CD4-positive, alpha-beta T cell treated with Interleukin-17A for 4 hours (primary cell): ENCODE results near the gene STAT4.
A peak's percentile ranks its signal among the peaks of the same experiment; 100 is the strongest.

Experiments used
- DNase-seq: peaks from one replicate; pipeline ENCODE4 v3.0.0-alpha.2; 2020; ENCODE audit warnings: mixed read lengths

The STAT4 gene

GRCh38 chr2:191038741-191039140 is 112.1 kb downstream of the STAT4 start:
- DNase-seq: no peak

DNA sequence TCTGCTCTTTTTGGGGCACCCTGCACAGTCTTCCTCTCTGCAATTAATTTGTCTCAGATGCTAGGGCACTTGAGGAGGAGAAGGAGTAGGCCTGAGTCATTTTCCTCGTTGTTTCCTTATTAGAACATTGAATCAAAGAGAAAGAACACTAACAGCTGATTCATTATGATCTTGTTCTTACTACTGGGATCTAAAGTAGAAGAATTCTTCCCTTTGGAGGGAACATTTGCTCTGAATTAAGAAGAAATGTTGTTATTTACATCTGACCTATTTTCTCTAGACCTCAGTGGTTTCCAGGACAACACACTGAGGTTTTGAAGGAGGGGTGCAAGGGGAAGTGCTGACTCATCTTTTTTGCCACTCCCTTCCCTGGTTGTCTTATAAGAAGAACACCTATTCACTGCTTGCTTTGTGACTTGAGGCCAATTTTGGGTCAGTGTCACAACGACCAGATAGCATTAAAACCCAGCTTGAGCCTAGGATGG is 112.5 kb downstream of the STAT4 start:
- peak; percentile 48 for DNase-seq

- no peak for DNase-seq
Measured at GRCh38 chr2:191037351-191037750, 113.4 kb downstream of the STAT4 start.

DNA sequence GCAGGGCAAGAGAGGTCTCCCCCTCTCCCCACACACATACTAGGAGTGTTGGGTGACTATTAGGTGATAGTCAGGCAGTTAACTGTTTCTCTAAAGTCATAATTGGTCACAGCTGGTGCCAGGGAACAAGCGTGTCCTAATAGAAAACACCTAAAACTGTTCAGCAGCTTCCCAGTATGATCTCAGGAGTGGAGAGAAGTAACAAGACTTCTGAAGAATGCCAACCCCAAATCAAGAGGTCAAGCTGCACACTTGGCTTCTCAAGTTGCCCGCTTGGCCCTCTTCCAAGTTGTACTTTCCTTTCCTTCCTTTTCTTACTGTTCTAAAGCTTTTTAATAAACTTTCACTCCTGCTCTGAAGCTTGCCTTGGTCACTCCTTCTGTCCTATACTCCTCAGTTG is 114.4 kb downstream of the STAT4 start:
- DNase-seq: no peak

DNA sequence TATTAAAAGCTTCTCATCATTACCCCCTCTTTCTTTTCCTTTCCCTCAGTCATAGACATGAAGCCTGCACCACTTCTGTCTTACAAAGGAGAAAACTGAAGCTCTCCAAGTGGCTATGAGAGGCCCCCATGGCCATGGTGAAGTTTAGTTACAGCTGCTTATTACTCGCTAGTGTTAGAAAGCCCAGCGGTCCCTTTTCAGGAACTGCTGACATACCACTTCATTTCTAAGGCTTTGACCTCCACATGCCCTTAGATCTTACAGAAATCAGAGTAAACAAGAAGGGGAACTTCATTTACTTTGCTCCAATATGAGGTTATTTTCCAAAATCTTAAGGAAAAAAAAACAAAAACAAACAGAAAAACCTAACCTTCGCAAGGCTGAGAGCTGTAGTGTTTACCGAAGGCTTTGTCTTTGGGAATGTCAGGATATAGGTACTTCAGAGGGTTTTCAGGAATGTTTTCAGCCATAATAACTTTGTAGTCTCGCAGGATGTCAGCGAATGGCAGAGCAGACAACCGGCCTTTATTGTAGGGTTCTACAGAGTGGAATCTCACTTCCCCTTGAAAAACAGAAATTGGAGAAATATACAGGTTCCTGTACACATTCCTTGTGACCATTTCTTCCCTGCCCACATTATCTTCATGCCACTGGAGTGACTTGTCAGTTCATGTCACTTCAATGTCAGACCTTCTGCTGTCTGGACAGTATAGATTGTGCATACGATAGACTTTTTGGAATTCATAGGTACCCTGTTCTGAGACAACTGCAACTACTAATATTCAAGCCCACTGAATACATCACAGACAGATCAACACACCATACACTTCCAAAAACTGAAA is 118.0 kb downstream of the STAT4 start:
- no peak for DNase-seq

- DNase-seq: no peak
Measured at GRCh38 chr2:191031256-191031655, 119.5 kb downstream of the STAT4 start.

DNA sequence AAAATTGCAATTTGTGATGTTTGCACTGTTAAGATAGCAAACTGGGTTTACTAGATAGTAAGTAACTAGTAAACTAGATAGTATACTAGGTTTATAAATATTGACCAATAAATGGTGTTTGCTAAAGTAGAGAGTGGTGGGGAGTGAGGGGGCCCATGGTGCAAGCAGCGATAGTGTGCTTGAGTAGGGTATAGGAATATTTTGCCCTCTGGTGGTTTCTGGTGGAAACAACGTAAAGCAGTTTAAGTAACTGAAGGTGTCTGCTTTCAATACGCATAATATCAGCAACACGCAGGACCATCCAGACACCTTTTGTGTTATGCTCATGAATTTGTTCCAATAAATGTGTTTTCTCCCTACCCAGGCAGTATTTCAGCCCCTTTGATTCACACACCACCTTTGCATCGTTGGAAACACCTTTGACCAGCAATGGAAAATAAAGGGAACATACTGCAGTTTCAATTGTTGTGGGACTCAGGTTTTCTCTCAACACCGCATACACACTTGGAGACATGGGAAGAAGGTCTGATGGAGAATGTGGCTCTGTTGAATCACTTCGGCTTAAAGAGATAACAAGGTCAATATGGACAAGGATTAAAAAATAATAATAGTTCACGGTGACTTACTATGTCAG is 120.2 kb downstream of the STAT4 start:
- DNase-seq: peak; percentile 65

GRCh38 chr2:191029280-191029950 is 121.4 kb downstream of the STAT4 start:
- DNase-seq: no peak

DNA sequence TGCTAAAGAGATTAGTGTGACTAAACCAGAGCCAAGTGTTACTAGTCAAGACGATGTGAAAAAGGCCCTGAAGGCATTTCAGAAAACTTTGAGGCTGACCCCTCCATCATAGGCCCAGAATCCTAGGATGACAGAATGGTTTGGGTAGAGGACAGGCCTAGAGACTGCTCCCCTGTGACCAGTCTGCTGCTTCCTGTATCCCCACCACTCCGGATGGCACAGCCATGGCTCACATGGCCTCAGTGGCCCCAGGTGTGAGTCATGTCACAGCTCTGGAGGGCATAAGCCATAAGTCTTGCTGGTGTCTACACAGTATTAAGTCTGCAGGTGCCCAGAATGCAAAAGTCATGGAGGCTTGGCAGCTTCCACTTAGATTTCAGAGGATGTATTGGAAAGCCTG is 124.4 kb downstream of the STAT4 start:
- no peak for DNase-seq

DNA sequence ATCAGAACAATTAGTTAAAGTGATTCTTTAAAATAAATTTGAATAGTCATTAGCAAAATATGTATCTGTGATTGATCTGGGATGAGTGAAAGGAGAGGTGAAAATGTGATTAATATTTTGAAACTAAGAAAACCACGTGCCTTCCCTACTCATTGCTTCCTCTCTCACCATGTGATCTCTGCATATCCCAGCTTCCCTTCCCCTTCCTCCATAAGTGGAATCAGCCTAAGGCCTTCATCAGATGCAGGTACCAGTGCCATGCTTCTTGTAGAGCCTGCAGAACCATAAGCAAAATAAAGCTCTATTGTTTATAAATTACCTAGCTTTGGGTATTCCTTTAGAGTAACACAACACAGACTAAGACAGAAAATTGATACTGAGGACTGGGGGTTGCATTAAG is 125.7 kb downstream of the STAT4 start:
- no peak for DNase-seq

DNA sequence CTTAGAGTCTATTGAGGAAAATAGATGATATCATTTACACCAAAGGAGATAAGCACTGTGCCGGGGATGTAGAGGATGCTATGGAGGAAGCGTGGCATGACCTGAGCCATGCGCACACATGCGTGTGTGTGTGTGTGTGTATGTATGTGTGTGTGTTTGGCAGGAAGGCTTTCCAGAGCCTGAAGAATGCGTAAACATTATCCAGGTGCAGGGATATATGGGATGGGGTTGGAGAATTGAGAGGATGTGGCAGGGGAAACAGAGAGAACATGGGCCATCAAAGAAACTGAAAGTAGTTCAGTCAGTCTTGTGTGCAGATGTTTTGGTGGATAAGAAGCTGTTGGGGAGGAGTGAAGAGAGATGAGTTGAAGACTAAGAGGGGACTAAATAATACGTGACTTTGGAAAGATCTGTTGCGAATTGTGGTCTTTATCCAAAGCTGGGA is 127.5 kb downstream of the STAT4 start:
- DNase-seq: no peak

- DNase-seq: peak; percentile 31
Measured at GRCh38 chr2:191020742-191021381, 129.9 kb downstream of the STAT4 start.

- peak; percentile 96 for DNase-seq
Measured at GRCh38 chr2:191020221-191020741, 130.5 kb downstream of the STAT4 start.

GRCh38 chr2:191019376-191019775 is 131.4 kb downstream of the STAT4 start:
- no peak for DNase-seq

DNA sequence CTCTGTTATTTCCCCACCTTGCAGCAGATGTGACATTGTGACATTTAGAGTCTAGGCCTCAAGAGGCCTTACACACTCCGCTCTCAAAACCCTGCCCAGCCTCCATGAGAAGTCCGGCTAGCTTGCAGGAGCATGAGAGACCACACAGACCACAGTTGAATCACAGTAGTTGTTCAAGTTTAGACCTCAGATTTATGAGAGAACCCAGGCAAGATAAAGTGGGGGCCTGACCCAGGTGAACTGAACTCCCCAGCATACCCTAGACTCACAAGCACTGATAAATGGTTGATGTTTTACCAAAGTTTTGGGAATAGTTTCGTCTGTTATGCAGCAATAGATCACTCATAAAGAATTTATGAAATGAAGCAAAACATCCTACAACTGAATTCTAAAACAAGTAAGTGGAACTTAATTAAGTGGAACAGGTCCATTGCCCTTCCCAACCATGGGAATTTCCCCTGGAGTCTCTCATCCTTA is 132.1 kb downstream of the STAT4 start:
- DNase-seq: peak; percentile 30

- DNase-seq: no peak
Measured at GRCh38 chr2:191018048-191018447, 132.7 kb downstream of the STAT4 start.

GRCh38 chr2:191015831-191016230 is 135.0 kb downstream of the STAT4 start:
- no peak for DNase-seq

- DNase-seq: no peak
Measured at GRCh38 chr2:191015239-191015638, 135.6 kb downstream of the STAT4 start.

DNA sequence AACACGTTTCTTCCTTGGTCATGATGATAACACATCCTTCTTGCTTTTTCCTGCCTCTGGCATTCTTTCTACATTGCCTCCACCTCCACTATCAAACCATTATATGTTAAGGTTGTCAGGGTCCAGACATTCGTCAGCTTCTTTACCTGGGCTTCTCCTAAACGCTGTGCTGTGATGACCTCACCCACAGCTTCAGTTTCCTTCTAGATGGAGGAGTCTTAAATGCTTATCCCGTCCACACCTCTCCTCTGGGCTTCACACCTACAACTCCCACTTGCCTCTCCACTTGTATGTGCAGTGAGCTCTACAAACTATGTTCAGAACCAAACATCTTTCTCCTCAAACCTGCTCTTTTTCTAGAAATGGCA is 136.2 kb downstream of the STAT4 start:
- no peak for DNase-seq

GRCh38 chr2:191013932-191014652 is 136.7 kb downstream of the STAT4 start, which contains the start of gene STAT1:
Gene STAT1 (minus strand): TSS chr2:191014171. CDS start chr2:191010003, 4,168 bp downstream.
- DNase-seq: peak; percentile 95

DNA sequence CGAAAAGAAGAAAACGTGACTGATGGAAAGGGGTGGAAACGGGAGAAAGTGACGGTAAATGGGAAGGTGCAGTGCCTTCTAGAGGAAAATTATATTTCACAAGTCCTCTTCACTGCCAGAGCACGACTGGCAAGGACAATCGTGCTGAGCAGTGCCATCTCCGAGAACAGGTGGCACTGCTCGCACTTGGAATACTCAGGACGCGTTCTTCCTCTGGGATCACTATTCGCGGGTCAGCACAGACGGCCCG is 137.2 kb downstream of the STAT4 start:
- no peak for DNase-seq
